HG03159 (cell line): Measurements from ENCODE around the gene PIM2.

ENCODE experiments used
- ATAC-seq: cut with Tn5 transposase; IDR thresholded peaks from one replicate; pipeline ENCODE4 v1.9.1; 2021; ENCODE audit warnings: mild to moderate bottlenecking, moderate library complexity; ENCODE audit not compliant: unreplicated experiment

PIM2 gene

GRCh38 chrX:48936429-48937053 lies 17.7 kb upstream of the PIM2 start:
- ATAC-seq = no peak

- no peak for ATAC-seq
Observed at GRCh38 chrX:48935301-48935670, 16.5 kb upstream of the PIM2 start.

GRCh38 chrX:48934581-48935300 lies 15.9 kb upstream of the PIM2 start:
- ATAC-seq = no peak

- no peak for ATAC-seq
Observed at GRCh38 chrX:48933757-48934156, 14.9 kb upstream of the PIM2 start.

GRCh38 chrX:48927736-48928382 lies 9.0 kb upstream of the PIM2 start:
- no peak for ATAC-seq

- no peak for ATAC-seq
Observed at GRCh38 chrX:48927123-48927522, 8.3 kb upstream of the PIM2 start.

- no peak for ATAC-seq
Observed at GRCh38 chrX:48924270-48924669, 5.4 kb upstream of the PIM2 start.

GRCh38 chrX:48923771-48924170 lies 4.9 kb upstream of the PIM2 start:
- ATAC-seq = no peak

- ATAC-seq = no peak
Observed at GRCh38 chrX:48920718-48921104, 1.9 kb upstream of the PIM2 start.

GRCh38 chrX:48919947-48920717 lies 1.3 kb upstream of the PIM2 start:
- no peak for ATAC-seq

- ATAC-seq = no peak
Observed at GRCh38 chrX:48919360-48919841, 577 bp upstream of the PIM2 start.

GRCh38 chrX:48918301-48918642 lies 552 bp downstream of the PIM2 start:
- no peak for ATAC-seq

GRCh38 chrX:48917139-48918001 lies 1.5 kb downstream of the PIM2 start:
- peak; percentile 43 for ATAC-seq

GRCh38 chrX:48914593-48915493 lies 4.0 kb downstream of the PIM2 start:
- ATAC-seq = no peak

GRCh38 chrX:48913605-48914366 lies 5.0 kb downstream of the PIM2 start:
- ATAC-seq = no peak

- ATAC-seq = peak; percentile 69
Observed at GRCh38 chrX:48911412-48912182, 7.2 kb downstream of the PIM2 start, which contains the start of gene SLC35A2. TSS of gene SLC35A2 (minus strand) at chrX:48911646. CDS start at chrX:48911636, 10 bp downstream.

- no peak for ATAC-seq
Observed at GRCh38 chrX:48910926-48911411, 7.9 kb downstream of the PIM2 start.
